Ovary (tissue), 9 donors: ENCODE measurements around the gene CCDC157. TPM values are rescaled to one million over a fixed set of nuclear protein-coding genes. Genes with fewer than 3 reads are reported as not detected.
A peak's percentile ranks its signal among the peaks of the same experiment; 100 is the strongest.

Experiments
- DNase-seq, 5 donors: peaks; one replicate each; pipeline ENCODE4 v3.0.0-alpha.2; 2019 to 2020
- H3K27ac ChIP-seq, 2 donors: fragments of 200-600 bp; one replicate each; pipeline versions ENCODE4 v1.5.1 to v1.8.0; 2019 to 2022
- H3K27me3 ChIP-seq: fragments of 200-600 bp; one replicate; pipeline ENCODE4 v1.8.0; 2022
- H3K36me3 ChIP-seq: fragments of 200-600 bp; sonication (generic); one replicate; pipeline ENCODE4 v1.5.1; 2019
- H3K4me1 ChIP-seq: one replicate; pipeline ENCODE4 v1.8.1; 2013; ENCODE audit warnings: mild to moderate bottlenecking, moderate library complexity; ENCODE audit not compliant: insufficient read depth
- H3K4me3 ChIP-seq: fragments of 200-600 bp; sonication (generic); one replicate; pipeline ENCODE4 v1.5.1; 2017
- H3K9me3 ChIP-seq, 2 donors: fragments of 200-600 bp in 1 of 2; sonication (generic) in 1 of 2; one replicate each; pipeline versions ENCODE4 v1.5.1 to v1.8.1; 2013 to 2019; ENCODE audit warnings: mild to moderate bottlenecking in 1 of 2, moderate library complexity in 1 of 2
- EP300 ChIP-seq: sonication (generic); formaldehyde crosslinking; IDR thresholded peaks from one replicate; pipeline ENCODE4 v1.6.1; 2017; ENCODE audit warnings: antibody characterized with exemption
- POLR2A ChIP-seq: fragments of 450-650 bp; IDR thresholded peaks from one replicate; pipeline ENCODE4 v1.6.1; 2017; ENCODE audit warnings: antibody characterized with exemption, mild to moderate bottlenecking, moderate library complexity
- WGBS, 3 donors: extraction: QIAGEN DNeasy Blood & Tissue Kit in 1 of 3; methylation state at CpG; one replicate each; pipeline versions ENCODE4 v1.1.5 to v1.1.7; 2013 to 2017; 5-methylcytosine and 5-hydroxymethylcytosine counted together
- intact Hi-C, 4 donors: fragments of 100-400 bp; cut with DNase I; formaldehyde crosslinking; loops; one replicate each; pipeline versions ENCODE4 v1.11.0 to v1.15.1; 2022 to 2023
- polyA plus RNA-seq, 2 donors: library from polyadenylated mRNA; stranded (reverse); fragments of 200-250 nt in 1 of 2; fragments of 350-450 nt in 1 of 2; fragmentation: Illumina TruSeq in 1 of 2; extraction: RNeasy Lipid Tissue Mini Kit (QIAGEN cat#74804) in 1 of 2; gene quantifications; one replicate each; pipeline ENCODE4 v1.2.3, GENCODE V29; 2013 to 2014
- total RNA-seq, 7 donors: library from RNA; depleted of rRNA in 2 of 7; stranded (reverse); fragments of >200 nt in 2 of 7; fragmentation: NEBNext Ultra II Directional in 3 of 7; extraction: Animal tissue kit (Norgen Biotek cat#: 25700) in 3 of 7; gene quantifications; one replicate each; pipeline versions ENCODE4 v1.1.0 to v1.2.4, GENCODE V29; 2016 to 2023
- TF ChIP-seq, protein P1 (sequence below), 3 donors: fragments of 450-650 bp in 2 of 3; fragments of 200-600 bp in 1 of 3; IDR thresholded peaks; one replicate each; pipeline versions ENCODE4 v1.5.1 to v1.8.0; 2016 to 2022; ENCODE audit warnings: antibody characterized with exemption in 3 of 3, mild to moderate bottlenecking in 1 of 3
- donor health status: DM: no; HTN: no; CAD: no; lungs with moderate emphysema.
- donor health status: DM: no; HTN: no; CAD: no.
- donor health status: Bipolar disorder and iron deficiency.
- donor health status: DM: yes; HTN: yes; CAD: no.
- donor health status: DM: no; HTN: no; CAD: no.
- donor health status: DM: yes; HTN: yes; CAD: no.

The CCDC157 gene
- total and polyA plus RNA-seq, 9 donors: 0.60 to 28.0 (median 2.4) TPM

DNA sequence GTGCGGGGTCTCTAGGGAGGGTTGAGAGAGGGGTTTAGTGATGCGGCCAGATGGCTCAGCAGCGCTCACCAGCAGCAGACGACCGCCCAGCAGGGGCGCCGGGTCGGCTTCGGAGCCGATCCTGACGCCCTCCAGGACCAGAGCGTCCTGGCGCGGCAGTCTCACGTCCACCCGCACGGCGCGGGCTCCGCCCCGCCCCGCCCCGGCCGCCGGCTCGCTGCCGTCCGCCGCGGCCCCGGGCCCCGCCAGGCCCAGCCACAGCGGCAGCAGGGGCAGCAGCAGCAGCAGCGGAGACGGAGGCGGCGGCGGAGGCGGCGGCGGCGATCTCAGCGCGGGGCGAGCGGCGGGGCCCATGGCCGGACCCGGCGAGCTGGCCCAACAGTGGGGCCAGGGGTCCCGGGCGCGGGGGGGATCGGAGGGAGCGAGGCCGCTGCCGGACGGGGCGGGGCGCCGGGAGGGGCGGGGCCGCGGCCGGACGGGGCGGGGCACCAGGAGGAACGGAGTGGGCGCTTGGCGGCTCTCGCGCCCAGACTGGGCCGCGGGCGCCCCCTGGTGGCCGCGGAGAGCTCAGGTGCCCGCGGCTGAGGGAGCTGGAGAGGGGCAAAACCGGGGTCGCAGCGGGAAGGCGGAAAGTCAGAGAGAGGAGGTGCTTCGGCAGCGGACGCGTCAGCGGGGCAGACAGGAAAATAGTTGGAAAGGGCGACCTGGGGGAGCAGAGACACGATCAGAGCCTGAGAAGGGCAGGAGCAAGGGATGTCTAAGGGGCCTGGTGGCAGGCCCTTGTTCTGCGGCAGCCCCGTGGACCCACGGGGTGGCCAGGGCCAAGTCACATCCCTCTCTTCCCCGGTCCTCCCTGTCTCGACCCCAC lies 30.4 kb downstream of the CCDC157 start, which contains the start of gene RNF215:
Gene RNF215, minus strand, starts transcription at position 452 of the 868 bp plus-strand sequence. Its CDS starts 98 bp downstream, at position 354.
- H3K27me3 ChIP-seq: no peaks in the 10 kb centered on the region
- no peaks in the 10 kb centered on the region for H3K36me3 ChIP-seq
- 2 to 3% (median 2%) methylated on average over 76 to 95 of the region's 95 CpGs for WGBS, 3 donors
- H3K4me1 ChIP-seq: peaks cover 4% of the 10 kb centered on the region
- H3K9me3 ChIP-seq: no peaks in the 10 kb centered on the region
- peak; percentile 80 to 93 (median 87) for DNase-seq
- no peak for TF ChIP-seq POLR2A
- TF ChIP-seq, protein P1, sequence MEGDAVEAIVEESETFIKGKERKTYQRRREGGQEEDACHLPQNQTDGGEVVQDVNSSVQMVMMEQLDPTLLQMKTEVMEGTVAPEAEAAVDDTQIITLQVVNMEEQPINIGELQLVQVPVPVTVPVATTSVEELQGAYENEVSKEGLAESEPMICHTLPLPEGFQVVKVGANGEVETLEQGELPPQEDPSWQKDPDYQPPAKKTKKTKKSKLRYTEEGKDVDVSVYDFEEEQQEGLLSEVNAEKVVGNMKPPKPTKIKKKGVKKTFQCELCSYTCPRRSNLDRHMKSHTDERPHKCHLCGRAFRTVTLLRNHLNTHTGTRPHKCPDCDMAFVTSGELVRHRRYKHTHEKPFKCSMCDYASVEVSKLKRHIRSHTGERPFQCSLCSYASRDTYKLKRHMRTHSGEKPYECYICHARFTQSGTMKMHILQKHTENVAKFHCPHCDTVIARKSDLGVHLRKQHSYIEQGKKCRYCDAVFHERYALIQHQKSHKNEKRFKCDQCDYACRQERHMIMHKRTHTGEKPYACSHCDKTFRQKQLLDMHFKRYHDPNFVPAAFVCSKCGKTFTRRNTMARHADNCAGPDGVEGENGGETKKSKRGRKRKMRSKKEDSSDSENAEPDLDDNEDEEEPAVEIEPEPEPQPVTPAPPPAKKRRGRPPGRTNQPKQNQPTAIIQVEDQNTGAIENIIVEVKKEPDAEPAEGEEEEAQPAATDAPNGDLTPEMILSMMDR (IDR thresholded peaks at IDR 0.05): peak; percentile 87 to 97 (median 93)
- no peak for TF ChIP-seq EP300
- H3K27ac ChIP-seq: peak within 1 kb of the TSS; percentile 35 to 61
- peak within 1 kb of the TSS; percentile 50 for H3K4me3 ChIP-seq
- intact Hi-C loops: loop anchor here (2.0 to 10.0 kb wide), 7 partner anchors 30 to 282 kb away; partner anchors contain the start of genes CASTOR1 (in 2 of the 4), CCDC157 (in 1 of the 4) and SF3A1 (in 1 of the 4)

DNA sequence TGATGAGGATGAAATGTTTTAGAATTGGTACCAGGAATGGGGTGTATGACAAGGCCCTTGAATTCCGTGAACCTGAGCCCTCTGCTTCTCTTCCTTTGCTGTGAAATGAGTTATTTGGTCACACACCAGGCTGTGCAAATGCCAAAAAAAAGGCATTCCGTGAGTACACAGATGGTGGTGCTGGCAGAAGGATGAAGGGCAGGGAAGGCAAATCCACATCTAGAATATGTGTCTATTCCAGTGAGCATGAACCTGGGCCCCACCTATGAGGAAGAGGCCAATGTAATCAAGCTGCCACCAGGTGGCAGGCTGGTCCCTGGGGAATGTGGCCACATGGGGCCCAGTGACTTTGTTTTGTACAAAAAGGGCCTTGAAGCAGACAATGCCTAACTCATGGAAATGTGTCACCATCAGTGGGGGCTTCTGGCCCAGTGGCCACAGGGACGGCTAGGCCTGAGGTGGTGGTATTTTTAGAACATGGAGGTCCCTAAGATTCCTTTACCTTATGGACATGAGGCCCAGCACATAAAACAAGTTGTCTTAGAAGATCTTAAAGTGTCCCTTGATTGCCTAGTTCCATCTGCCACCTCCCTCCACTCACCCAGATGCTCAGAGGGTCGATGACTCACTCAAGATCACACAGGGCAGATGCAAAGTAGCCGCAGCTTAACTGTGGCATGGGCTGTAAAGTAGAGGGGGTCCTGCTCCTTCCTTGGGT lies 34.3 kb downstream of the CCDC157 start:
- H3K4me1 ChIP-seq: peaks cover 4% of the 10 kb centered on the region
- no peaks in the 10 kb centered on the region for H3K36me3 ChIP-seq
- H3K9me3 ChIP-seq: no peaks in the 10 kb centered on the region
- H3K27ac ChIP-seq: no peak overlapping the region
- intact Hi-C loops: loop anchor here in 3 of 4 donors (5.0 to 10.0 kb wide), 3 partner anchors 91 to 286 kb away; no protein-coding TSS in a partner anchor
- 63 to 79% (median 69%) methylated on average over 5 of the region's 5 CpGs for WGBS, 3 donors
- DNase-seq: peak; percentile 48 to 71 (median 60)
- H3K27me3 ChIP-seq: no peaks in the 10 kb centered on the region
- H3K4me3 ChIP-seq: no peak overlapping the region
- TF ChIP-seq, protein P1 (IDR thresholded peaks at IDR 0.05): peak; percentile 44 to 75 (median 52)
- no peak for TF ChIP-seq POLR2A

DNA sequence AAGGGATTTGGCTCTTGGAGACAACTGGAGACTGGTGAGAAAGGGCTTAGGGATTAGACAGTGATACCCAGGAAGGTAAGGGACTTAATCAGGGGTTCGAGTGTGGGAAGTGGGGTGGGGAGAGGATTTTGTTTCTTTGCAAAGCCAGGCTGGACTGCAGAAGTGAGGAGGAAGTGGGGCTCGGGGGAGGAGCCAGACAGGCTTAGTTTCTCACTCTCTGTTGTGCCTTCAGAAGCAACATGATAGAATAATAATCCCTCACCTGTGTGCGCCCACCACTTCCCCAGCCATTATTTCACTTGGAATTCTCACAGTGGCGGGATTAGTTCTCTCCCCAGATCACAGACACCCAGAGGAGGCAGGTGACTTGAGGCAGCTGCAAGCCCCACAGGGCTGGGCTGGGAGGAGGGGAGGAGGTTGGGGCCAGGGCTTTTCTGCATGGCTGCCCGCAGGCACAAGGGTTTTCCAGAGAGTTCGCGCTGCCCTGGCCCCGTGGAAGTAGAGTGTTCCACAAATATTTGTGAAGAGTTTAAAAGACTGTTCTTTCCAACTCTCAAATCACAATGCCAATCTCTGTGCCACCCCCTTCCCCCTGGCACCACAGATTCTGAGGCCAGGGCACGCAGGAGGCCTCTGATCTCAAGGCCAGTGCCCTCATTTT lies 36.0 kb downstream of the CCDC157 start:
- Histone ChIP-seq H3K27ac (no peak overlapping the region), H3K9me3 (no peaks in the 10 kb centered on the region), H3K4me1 (peaks cover 2% of the 10 kb centered on the region), H3K27me3 (no peaks in the 10 kb centered on the region), H3K36me3 (no peaks in the 10 kb centered on the region), H3K4me3 (no peak overlapping the region)
- no peak for TF ChIP-seq POLR2A
- TF ChIP-seq, protein P1 (IDR thresholded peaks at IDR 0.05): no peak
- TF ChIP-seq EP300: no peak
- 58 to 68% (median 62%) methylated on average over 9 of the region's 9 CpGs for WGBS, 3 donors
- intact Hi-C loops: loop anchor here in 3 of 4 donors (5.0 to 10.0 kb wide), 3 partner anchors 90 to 288 kb away; no protein-coding TSS in a partner anchor
- no peak for DNase-seq

DNA sequence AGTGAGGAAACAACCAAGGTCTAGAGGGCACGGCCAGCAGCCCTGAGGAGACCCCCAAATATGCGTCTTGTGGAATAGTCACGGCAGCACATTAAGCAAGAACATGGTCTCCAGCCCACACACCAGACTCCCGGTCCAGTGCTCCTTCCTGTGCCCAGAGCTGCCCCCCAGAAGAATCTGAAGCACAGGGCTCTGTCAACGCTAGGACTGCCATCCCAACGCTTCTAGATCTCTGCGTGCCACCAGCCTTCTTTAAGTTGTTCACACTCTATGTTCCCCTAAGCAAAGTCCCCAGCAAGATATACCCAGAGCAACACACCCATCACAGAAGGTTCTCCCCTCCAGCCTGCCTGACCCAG lies 36.5 kb downstream of the CCDC157 start:
- H3K9me3 ChIP-seq: no peaks in the 10 kb centered on the region
- no peak overlapping the region for H3K4me3 ChIP-seq
- intact Hi-C loops: loop anchor here in 3 of 4 donors (5.0 to 10.0 kb wide), 3 partner anchors 89 to 288 kb away; no protein-coding TSS in a partner anchor
- 74 to 78% (median 76%) methylated on average over 7 of the region's 7 CpGs for WGBS, 3 donors
- H3K4me1 ChIP-seq: peaks cover 4% of the 10 kb centered on the region
- H3K27me3 ChIP-seq: no peaks in the 10 kb centered on the region
- H3K36me3 ChIP-seq: no peaks in the 10 kb centered on the region
- no peak for DNase-seq
- H3K27ac ChIP-seq: no peak overlapping the region
- TF ChIP-seq, protein P1 (IDR thresholded peaks at IDR 0.05): no peak
- no peak for TF ChIP-seq EP300
